Testis (tissue), 2 donors: Measurements from ENCODE around the gene PLCXD3.

Experiments
- POLR2A ChIP-seq: fragments of 450-650 bp; IDR thresholded peaks from one replicate; pipeline ENCODE4 v1.6.1; 2017; ENCODE audit warnings: antibody characterized with exemption, mild to moderate bottlenecking, moderate library complexity
- TF ChIP-seq, protein P1 (sequence below), 3 experiments: fragments of 450-650 bp in 2 of 3; fragments of 200-600 bp in 1 of 3; sonication (generic) in 1 of 3; IDR thresholded peaks; one replicate each; pipeline ENCODE4 v1.5.1; 2016 to 2019; ENCODE audit warnings: antibody characterized with exemption in 3 of 3, mild to moderate bottlenecking in 2 of 3, moderate library complexity in 1 of 3

DNA sequence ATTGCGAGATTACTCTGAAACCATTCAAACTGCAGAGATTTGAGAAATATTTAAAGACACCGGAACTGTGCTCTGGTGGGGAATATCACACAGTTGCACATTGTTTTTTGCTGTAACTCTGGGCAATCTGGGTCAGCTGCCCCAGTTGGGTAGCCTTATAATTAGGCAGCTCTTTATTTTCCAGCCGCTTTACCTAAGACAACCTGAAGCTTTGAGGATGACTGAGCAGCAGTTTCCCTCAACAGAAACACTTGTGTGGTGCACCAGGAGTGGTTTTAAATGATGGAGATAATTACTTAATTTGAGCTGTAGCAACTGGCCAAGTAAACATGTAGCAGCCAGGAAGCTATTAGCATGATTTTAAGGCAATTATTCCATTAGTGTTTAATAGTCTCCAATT is 2.9 kb downstream of the PLCXD3 start:
- TF ChIP-seq, protein P1, sequence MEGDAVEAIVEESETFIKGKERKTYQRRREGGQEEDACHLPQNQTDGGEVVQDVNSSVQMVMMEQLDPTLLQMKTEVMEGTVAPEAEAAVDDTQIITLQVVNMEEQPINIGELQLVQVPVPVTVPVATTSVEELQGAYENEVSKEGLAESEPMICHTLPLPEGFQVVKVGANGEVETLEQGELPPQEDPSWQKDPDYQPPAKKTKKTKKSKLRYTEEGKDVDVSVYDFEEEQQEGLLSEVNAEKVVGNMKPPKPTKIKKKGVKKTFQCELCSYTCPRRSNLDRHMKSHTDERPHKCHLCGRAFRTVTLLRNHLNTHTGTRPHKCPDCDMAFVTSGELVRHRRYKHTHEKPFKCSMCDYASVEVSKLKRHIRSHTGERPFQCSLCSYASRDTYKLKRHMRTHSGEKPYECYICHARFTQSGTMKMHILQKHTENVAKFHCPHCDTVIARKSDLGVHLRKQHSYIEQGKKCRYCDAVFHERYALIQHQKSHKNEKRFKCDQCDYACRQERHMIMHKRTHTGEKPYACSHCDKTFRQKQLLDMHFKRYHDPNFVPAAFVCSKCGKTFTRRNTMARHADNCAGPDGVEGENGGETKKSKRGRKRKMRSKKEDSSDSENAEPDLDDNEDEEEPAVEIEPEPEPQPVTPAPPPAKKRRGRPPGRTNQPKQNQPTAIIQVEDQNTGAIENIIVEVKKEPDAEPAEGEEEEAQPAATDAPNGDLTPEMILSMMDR (IDR thresholded peaks at IDR 0.05): no peak
- TF ChIP-seq POLR2A: no peak
